H1 (cell line): ENCODE data around the gene KTN1. TPM values are rescaled to one million over a fixed set of nuclear protein-coding genes. Genes with fewer than 3 reads are reported as not detected.

ENCODE experiments used
- CTCF ChIA-PET: fragments of 300-600 bp; sonication (Branson Sonifier 250); formaldehyde crosslinking; loops from one replicate; lab custom pipeline; 2021; ENCODE audit not compliant: partially characterized antibody; lab: Charles Lee
- POLR2A ChIA-PET: fragments of 300-600 bp; sonication (Branson Sonifier 250); formaldehyde crosslinking; loops from one replicate; lab custom pipeline; 2021; ENCODE audit warnings: inconsistent platforms; ENCODE audit not compliant: partially characterized antibody; lab: Charles Lee
- DNase-seq, 2 experiments: peaks; one replicate each; pipeline versions ENCODE4 v3.0.0 to v3.0.0-alpha.2; 2010 to 2022; ENCODE audit warnings: low spot score in 2 of 2, low read depth in 1 of 2, mixed read lengths in 1 of 2
- FAIRE-seq: peaks from 2 replicates; lab custom pipeline; 2011; peaks lifted over from hg19 to GRCh38; lab: Jason Lieb, UNC
- H2AFZ ChIP-seq: 2 replicates; pipeline ENCODE4 v1.8.1; 2012; ENCODE audit warnings: low read length, inconsistent platforms
- H2AK5ac ChIP-seq: 2 replicates; pipeline ENCODE4 v1.6.1; 2013; ENCODE audit warnings: low read depth, low read length
- H2BK120ac ChIP-seq: replicated peaks from 2 replicates; pipeline ENCODE3; 2013; ENCODE audit warnings: low read depth, low read length, inconsistent platforms
- H2BK12ac ChIP-seq: 2 replicates; pipeline ENCODE4 v1.6.1; 2013; ENCODE audit warnings: low read depth, low read length
- H2BK15ac ChIP-seq: 2 replicates; pipeline ENCODE4 v1.6.1; 2013; ENCODE audit warnings: low read length
- H2BK20ac ChIP-seq: 2 replicates; pipeline ENCODE4 v1.6.1; 2013; ENCODE audit warnings: low read length
- H2BK5ac ChIP-seq: 2 replicates; pipeline ENCODE4 v1.6.1; 2013; ENCODE audit warnings: low read depth, low read length
- H3K14ac ChIP-seq: 2 replicates; pipeline ENCODE4 v1.6.1; 2013; ENCODE audit warnings: inconsistent platforms; ENCODE audit not compliant: insufficient read length
- H3K18ac ChIP-seq: 2 replicates; pipeline ENCODE4 v1.6.1; 2013; ENCODE audit warnings: low read length; ENCODE audit errors: extremely low read depth
- H3K23ac ChIP-seq: 2 replicates; pipeline ENCODE4 v1.6.1; 2013; ENCODE audit warnings: inconsistent platforms; ENCODE audit not compliant: insufficient read length
- H3K23me2 ChIP-seq: 2 replicates; pipeline ENCODE4 v1.6.1; 2013; ENCODE audit warnings: low read depth, low read length
- H3K27ac ChIP-seq: 2 replicates; pipeline ENCODE4 v1.6.1; 2011; ENCODE audit warnings: low read depth, low read length, inconsistent platforms
- H3K27me3 ChIP-seq, 4 experiments: replicated peaks in 1 of 4; 1 replicate in 1 of 4; 2 replicates in 3 of 4; pipeline versions ENCODE4 v1.6.1 to v1.8.1; 2011 to 2013; ENCODE audit warnings: low read length in 3 of 4, mild to moderate bottlenecking in 3 of 4, inconsistent platforms in 2 of 4, mixed read lengths in 2 of 4, moderate library complexity in 1 of 4; ENCODE audit not compliant: control insufficient read depth in 3 of 4, insufficient read depth in 3 of 4; ENCODE audit errors: extremely low read depth in 1 of 4
- H3K36me3 ChIP-seq, 4 experiments: 2 replicates each; pipeline versions ENCODE4 v1.6.1 to v1.8.1; 2011 to 2013; ENCODE audit warnings: mild to moderate bottlenecking in 4 of 4, low read length in 3 of 4, moderate library complexity in 2 of 4, control low read depth in 1 of 4, inconsistent platforms in 1 of 4; ENCODE audit not compliant: insufficient read depth in 4 of 4, control insufficient read depth in 2 of 4
- H3K4ac ChIP-seq: replicated peaks from 2 replicates; pipeline ENCODE3; 2013; ENCODE audit warnings: low read length, low read depth, mixed read lengths, inconsistent platforms; ENCODE audit not compliant: insufficient read length
- H3K4me1 ChIP-seq, 4 experiments: replicated peaks in 1 of 4; 1 replicate in 1 of 4; 2 replicates in 3 of 4; pipeline versions ENCODE4 v1.6.1 to v1.8.1; 2011 to 2013; ENCODE audit warnings: low read length in 3 of 4, inconsistent platforms in 2 of 4, mixed read lengths in 1 of 4; ENCODE audit not compliant: insufficient read depth in 4 of 4, control insufficient read depth in 3 of 4
- H3K4me2 ChIP-seq, 2 experiments: 2 replicates each; pipeline versions ENCODE4 v1.6.1 to v1.8.1; 2011 to 2013; ENCODE audit warnings: low read depth in 2 of 2, low read length in 2 of 2, control low read depth in 1 of 2, inconsistent platforms in 1 of 2, mild to moderate bottlenecking in 1 of 2; ENCODE audit not compliant: insufficient read depth in 1 of 2
- H3K4me3 ChIP-seq, 4 experiments: fragments of 200-600, 300-600 bp in 1 of 4; sonication (generic), shearing (Covaris generic), sonication (Bioruptor Twin) in 1 of 4; 2 replicates each; pipeline versions ENCODE4 v1.5.1 to v1.8.1; 2011 to 2016; ENCODE audit warnings: low read length in 4 of 4, low read depth in 3 of 4, control low read depth in 2 of 4, inconsistent platforms in 2 of 4, mild to moderate bottlenecking in 2 of 4, mixed read lengths in 1 of 4, moderate library complexity in 1 of 4; ENCODE audit not compliant: insufficient read depth in 2 of 4; ENCODE audit errors: extremely low read depth in 1 of 4
- H3K56ac ChIP-seq: replicated peaks from 2 replicates; pipeline ENCODE3; 2013; ENCODE audit warnings: low read depth, mild to moderate bottlenecking, mixed read lengths, low read length, inconsistent platforms; ENCODE audit not compliant: insufficient read length
- H3K79me1 ChIP-seq: 2 replicates; pipeline ENCODE4 v1.6.1; 2013; ENCODE audit warnings: low read depth, low read length, control low read depth
- H3K79me2 ChIP-seq, 2 experiments: 2 replicates each; pipeline versions ENCODE4 v1.6.1 to v1.8.1; 2012 to 2013; ENCODE audit warnings: low read length in 2 of 2, mild to moderate bottlenecking in 2 of 2, inconsistent platforms in 1 of 2; ENCODE audit not compliant: insufficient read depth in 2 of 2, control insufficient read depth in 1 of 2
- H3K9ac ChIP-seq, 4 experiments: replicated peaks in 1 of 4; 1 replicate in 1 of 4; 2 replicates in 3 of 4; pipeline versions ENCODE4 v1.6.1 to v1.8.1; 2011 to 2013; ENCODE audit warnings: low read depth in 3 of 4, low read length in 3 of 4, control low read depth in 2 of 4, mild to moderate bottlenecking in 2 of 4, moderate library complexity in 2 of 4, inconsistent platforms in 1 of 4; ENCODE audit errors: extremely low read depth in 1 of 4
- H3K9me3 ChIP-seq, 2 experiments: 2 replicates each; pipeline versions ENCODE4 v1.6.1 to v1.8.1; 2012 to 2013; ENCODE audit warnings: mild to moderate bottlenecking in 2 of 2, moderate library complexity in 2 of 2, control low read depth in 1 of 2, inconsistent platforms in 1 of 2, low read depth in 1 of 2, low read length in 1 of 2, mixed read lengths in 1 of 2; ENCODE audit not compliant: insufficient read depth in 2 of 2
- H4K20me1 ChIP-seq, 2 experiments: replicated peaks in 1 of 2; 2 replicates each; pipeline versions ENCODE3 to v1.8.1; 2011 to 2013; ENCODE audit warnings: inconsistent platforms in 2 of 2, low read length in 2 of 2, mild to moderate bottlenecking in 1 of 2; ENCODE audit not compliant: insufficient read depth in 2 of 2, control insufficient read depth in 1 of 2
- H4K5ac ChIP-seq: 2 replicates; pipeline ENCODE4 v1.6.1; 2013; ENCODE audit warnings: low read length, low read depth, mixed read lengths, inconsistent platforms; ENCODE audit not compliant: insufficient read length
- H4K8ac ChIP-seq: 2 replicates; pipeline ENCODE4 v1.8.0; 2013; ENCODE audit warnings: mild to moderate bottlenecking, moderate library complexity, low read length, inconsistent platforms; ENCODE audit not compliant: insufficient read depth; ENCODE audit errors: extremely low read depth
- H4K91ac ChIP-seq: replicated peaks from 2 replicates; pipeline ENCODE3; 2013; ENCODE audit warnings: low read length, mixed read lengths, inconsistent platforms; ENCODE audit not compliant: insufficient read length
- RFX5 ChIP-seq: IDR thresholded peaks from 2 replicates; pipeline ENCODE4 v1.6.1; 2011; ENCODE audit warnings: low read depth, low read length, improper control_type of control experiment, borderline replicate concordance
- SIN3A ChIP-seq, 2 experiments: IDR thresholded peaks in 1 of 2; conservative IDR thresholded peaks in 1 of 2; 2 replicates each; pipeline ENCODE4 v1.6.1; 2011 to 2012; ENCODE audit warnings: low read length in 2 of 2, improper control_type of control experiment in 1 of 2, low read depth in 1 of 2, mild to moderate bottlenecking in 1 of 2
- YY1 ChIP-seq: IDR thresholded peaks from 2 replicates; pipeline ENCODE4 v1.6.1; 2011; ENCODE audit warnings: low read depth, mild to moderate bottlenecking, low read length
- WGBS, 2 experiments: shearing (Covaris generic) in 1 of 2; methylation state at CpG; one replicate each; pipeline versions ENCODE4 v1.1.6 to v1.1.7; 2013 to 2015; ENCODE audit warnings: low lambda C conversion rate in 2 of 2, mixed read lengths in 2 of 2, inconsistent platforms in 1 of 2, low coverage in 1 of 2, missing lambda C conversion rate in 1 of 2; ENCODE audit not compliant: insufficient replicate concordance in 2 of 2, insufficient coverage in 1 of 2, insufficient read length in 1 of 2; ENCODE audit errors: extremely low coverage in 1 of 2, missing lambda C conversion rate in 1 of 2; 5-methylcytosine and 5-hydroxymethylcytosine counted together
- polyA plus RNA-seq, 7 experiments: library from polyadenylated mRNA; depleted of rRNA in 3 of 7; stranded (reverse) in 5 of 7; unstranded in 2 of 7; fragments of >200 nt in 5 of 7; fragments of 200-250 nt in 2 of 7; gene quantifications; 1 replicate in 5 of 7; 2 replicates in 1 of 7; 4 replicates in 1 of 7; pipeline versions ENCODE4 v1.2.1 to v1.2.3, GENCODE V29; 2011 to 2013; ENCODE audit warnings: missing spikeins in 2 of 7, mixed read lengths in 2 of 7
- total RNA-seq: library from RNA; stranded (reverse); fragmentation: NEBNext Ultra II Directional; extraction: Animal tissue kit (Norgen Biotek cat#: 25700); gene quantifications from 2 replicates; pipeline ENCODE4 v1.2.1, GENCODE V29; 2021

Gene KTN1
- total and polyA plus RNA-seq, 2 of the 8 experiments (the other 6 are each of a cell fraction or from before 2014, with no cell fraction given), result 15.4 to 151 TPM

GRCh38 chr14:55625481-55625880 lies 45.5 kb downstream of the KTN1 start:
- Histone ChIP-seq H3K9me3 (peaks cover 0 to 1% of the 10 kb centered on the region in 2 experiments; a peak in 2 of 4 replicates), H3K27me3 (no peaks in the 10 kb centered on the region), H4K20me1 (no peaks in the 10 kb centered on the region), H2BK5ac (no peak overlapping the region), H2BK20ac (no peak overlapping the region), H3K4me2 (no peak overlapping the region), H3K4ac (no peak overlapping the region), H4K5ac (no peak overlapping the region), H3K79me1 (no peaks in the 10 kb centered on the region), H3K9ac (no peak overlapping the region), H4K8ac (no peak overlapping the region), H2BK15ac (no peak overlapping the region), H2BK12ac (no peak overlapping the region), H3K23me2 (no peaks in the 10 kb centered on the region; the same call in 1 of the 2 replicates), H2BK120ac (no peak overlapping the region), H3K79me2 (no peaks in the 10 kb centered on the region), H3K4me1 (no peaks in the 10 kb centered on the region), H3K4me3 (no peak overlapping the region), H2AK5ac (no peak overlapping the region), H4K91ac (no peak overlapping the region), H3K23ac (no peak overlapping the region), H3K18ac (no peak overlapping the region), H3K14ac (no peak overlapping the region), H2AFZ (no peak overlapping the region), H3K56ac (no peak overlapping the region), H3K36me3 (peaks cover 6 to 47% (median 24%) of the 10 kb centered on the region in 4 experiments), H3K27ac (no peak overlapping the region)
- POLR2A ChIA-PET, result no interaction called here
- CTCF ChIA-PET, result interaction anchor here (1.8 kb wide), 1 partner anchor 187 kb away, joined by 3 read pairs; no protein-coding TSS in a partner anchor
- no peak for TF ChIP-seq YY1
- TF ChIP-seq RFX5, result no peak
- TF ChIP-seq SIN3A (conservative IDR thresholded peaks at IDR 0.05 in 1 of 2, IDR thresholded peaks at IDR 0.05 in 1 of 2; ENCODE audit: low read depth in 1 of 2, low read length in 2 of 2), result no peak
- no peak for DNase-seq
- FAIRE-seq, result no peak
- WGBS, 2 experiments, result 93% methylated on average over 2 of the region's 2 CpGs; no CpG with 5 or more reads in 1 of the 2 experiments
